GM12875 (cell line): ENCODE results near the gene ELMO1.

Source experiments
- H3K4me3 ChIP-seq: one replicate; pipeline ENCODE4 v1.5.1; 2011; ENCODE audit warnings: low read depth, low read length, control low read depth
- TF ChIP-seq, protein P1 (sequence below): IDR thresholded peaks from 2 replicates; pipeline ENCODE4 v1.5.1; 2011; ENCODE audit warnings: low read depth, mild to moderate bottlenecking, control low read depth, inconsistent platforms, low read length, moderate library complexity, borderline replicate concordance; ENCODE audit not compliant: insufficient read depth

Gene ELMO1

DNA sequence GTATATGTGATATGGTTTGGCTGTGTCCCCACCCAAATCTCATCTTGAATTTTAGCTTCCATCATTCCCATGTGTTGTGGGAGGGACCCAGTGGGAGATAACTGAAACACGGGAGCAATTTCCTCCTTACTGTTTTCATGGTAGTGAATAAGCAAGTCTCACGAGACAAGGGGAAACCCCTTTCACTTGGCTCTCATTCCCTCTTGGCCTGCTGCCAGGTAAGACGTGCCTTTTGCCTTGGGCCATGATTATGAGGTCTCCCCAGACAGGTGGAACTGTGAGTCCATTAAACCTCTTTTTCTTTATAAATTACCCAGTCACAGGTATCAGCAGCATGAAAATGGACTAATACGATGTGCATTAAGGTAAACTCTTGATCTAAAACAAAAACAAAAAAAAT, 367.2 kb downstream of the ELMO1 start:
- H3K4me3 ChIP-seq: no peak overlapping the region
- TF ChIP-seq, protein P1, sequence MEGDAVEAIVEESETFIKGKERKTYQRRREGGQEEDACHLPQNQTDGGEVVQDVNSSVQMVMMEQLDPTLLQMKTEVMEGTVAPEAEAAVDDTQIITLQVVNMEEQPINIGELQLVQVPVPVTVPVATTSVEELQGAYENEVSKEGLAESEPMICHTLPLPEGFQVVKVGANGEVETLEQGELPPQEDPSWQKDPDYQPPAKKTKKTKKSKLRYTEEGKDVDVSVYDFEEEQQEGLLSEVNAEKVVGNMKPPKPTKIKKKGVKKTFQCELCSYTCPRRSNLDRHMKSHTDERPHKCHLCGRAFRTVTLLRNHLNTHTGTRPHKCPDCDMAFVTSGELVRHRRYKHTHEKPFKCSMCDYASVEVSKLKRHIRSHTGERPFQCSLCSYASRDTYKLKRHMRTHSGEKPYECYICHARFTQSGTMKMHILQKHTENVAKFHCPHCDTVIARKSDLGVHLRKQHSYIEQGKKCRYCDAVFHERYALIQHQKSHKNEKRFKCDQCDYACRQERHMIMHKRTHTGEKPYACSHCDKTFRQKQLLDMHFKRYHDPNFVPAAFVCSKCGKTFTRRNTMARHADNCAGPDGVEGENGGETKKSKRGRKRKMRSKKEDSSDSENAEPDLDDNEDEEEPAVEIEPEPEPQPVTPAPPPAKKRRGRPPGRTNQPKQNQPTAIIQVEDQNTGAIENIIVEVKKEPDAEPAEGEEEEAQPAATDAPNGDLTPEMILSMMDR: no peak

DNA sequence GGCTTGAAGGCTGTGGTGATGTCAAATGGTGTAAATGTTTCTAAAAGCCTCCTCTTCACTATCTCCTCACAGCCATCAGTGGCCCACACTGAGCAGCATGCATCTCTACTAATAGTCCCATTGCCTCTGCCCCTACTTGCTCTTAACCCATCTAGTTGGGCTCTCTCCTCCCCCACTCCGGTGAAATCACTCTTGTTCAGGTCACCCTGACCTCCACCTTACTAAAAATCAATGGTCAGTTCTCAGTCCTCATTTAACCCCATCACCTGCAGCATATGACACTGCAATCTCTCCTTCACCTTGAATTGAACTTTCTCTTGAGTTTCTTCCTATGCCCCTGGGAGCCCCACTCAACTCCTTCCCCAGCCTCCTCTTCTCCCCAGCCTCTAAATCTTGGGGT, 369.2 kb downstream of the ELMO1 start:
- TF ChIP-seq, protein P1: no peak
- no peak overlapping the region for H3K4me3 ChIP-seq

DNA sequence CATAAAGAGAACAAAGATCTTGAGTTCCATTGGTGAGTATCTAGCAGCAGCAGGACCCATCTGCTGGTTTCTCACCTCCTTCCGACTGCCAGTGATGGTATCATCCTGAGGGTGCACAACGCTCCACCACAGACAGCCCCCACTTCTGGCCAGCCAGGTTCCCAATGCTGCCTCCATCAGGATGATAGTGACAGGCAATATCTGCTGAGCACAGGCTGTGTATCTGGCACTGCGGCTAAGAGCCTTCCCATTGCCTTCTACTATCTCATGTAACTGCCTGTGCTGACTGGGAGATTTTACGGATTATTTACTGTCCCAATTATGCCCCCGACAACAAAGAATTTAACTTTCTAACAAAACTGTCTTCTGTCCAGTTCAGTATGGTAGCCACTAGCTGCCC, 372.0 kb downstream of the ELMO1 start:
- TF ChIP-seq, protein P1: no peak
- H3K4me3 ChIP-seq: no peak overlapping the region

DNA sequence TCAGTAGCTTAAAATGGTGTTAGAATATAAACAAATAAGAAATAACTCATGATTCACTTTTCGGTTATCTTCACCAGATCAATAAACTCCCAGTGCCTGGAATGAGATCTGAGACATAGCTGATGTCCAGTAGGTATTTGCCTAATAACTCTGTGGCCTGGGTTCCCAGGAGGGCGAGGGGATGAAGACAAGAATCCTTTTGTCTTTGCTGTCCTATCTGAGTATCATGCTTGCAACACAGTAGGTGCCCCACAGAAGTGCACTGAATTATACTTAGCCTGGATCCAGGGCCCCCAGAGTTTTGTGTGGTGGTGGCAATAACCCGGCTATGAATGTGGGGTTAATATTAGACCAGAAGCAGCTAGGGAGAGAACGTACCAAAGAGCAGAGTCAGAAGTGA, 374.3 kb downstream of the ELMO1 start:
- no peak overlapping the region for H3K4me3 ChIP-seq
- TF ChIP-seq, protein P1: no peak

DNA sequence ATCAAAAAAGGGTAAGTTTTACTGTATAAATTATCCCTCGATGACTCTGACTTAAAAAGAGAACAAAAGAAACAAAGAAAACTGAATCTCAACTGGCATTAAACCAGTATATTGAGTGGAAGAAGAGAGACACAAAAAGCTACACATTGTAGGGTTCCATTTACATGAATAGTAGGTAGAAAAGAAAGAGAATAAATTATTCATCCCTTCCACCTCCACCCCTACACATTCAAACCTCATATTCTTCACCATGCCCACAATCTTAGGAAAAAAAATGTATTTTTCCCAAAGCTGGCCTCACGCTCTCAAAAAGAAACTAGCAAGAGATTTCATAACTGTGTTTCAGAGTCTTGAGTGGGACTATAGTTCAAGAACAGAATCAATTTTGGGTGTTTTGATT, 377.5 kb downstream of the ELMO1 start:
- TF ChIP-seq, protein P1: no peak
- H3K4me3 ChIP-seq: no peak overlapping the region

DNA sequence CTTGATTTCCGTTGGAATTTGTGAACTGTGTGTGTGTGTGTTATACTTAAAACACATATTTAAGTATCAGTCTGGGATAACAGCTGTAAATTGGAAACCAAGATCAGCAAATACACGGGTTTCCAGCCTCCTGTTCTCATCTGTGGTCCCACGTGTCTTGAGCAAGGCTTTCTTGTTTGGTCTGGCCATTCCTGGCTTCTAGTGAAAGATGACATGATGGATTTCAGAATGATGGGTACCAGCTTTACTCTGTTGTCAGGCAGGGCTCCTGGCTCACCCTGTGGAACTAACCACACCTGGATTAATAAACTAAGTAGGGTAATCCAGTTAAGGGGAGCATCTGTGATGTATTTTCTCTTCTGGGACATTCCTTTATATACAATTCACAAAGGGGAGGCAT, 378.2 kb downstream of the ELMO1 start:
- no peak overlapping the region for H3K4me3 ChIP-seq
- TF ChIP-seq, protein P1: no peak

DNA sequence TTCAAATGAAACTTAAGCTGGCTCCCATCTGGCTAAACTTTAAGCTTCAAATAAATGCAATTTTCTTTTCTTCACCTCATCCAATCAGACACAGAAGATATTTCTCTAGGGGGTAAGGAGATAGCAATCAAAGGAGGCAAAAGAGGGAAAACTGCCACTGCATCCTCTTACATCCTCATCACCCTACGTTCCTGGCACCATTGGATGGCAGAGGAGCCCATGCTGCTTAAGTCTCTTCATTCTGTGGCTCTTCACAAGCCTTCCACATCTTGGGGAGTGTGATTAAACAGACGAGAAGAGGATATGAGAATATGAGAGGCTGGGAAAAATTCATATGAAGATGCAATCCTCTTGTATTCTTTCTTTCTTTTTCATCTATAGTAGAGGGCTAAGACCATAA, 378.6 kb downstream of the ELMO1 start:
- TF ChIP-seq, protein P1: no peak
- no peak overlapping the region for H3K4me3 ChIP-seq
